ENCODE data around the gene BUB1B. TPM values are rescaled to one million over a fixed set of nuclear protein-coding genes. Genes with fewer than 3 reads are reported as not detected.

The BUB1B gene
- total RNA-seq, 1 experiment from 2014 or later, result 73.0 TPM

DNA sequence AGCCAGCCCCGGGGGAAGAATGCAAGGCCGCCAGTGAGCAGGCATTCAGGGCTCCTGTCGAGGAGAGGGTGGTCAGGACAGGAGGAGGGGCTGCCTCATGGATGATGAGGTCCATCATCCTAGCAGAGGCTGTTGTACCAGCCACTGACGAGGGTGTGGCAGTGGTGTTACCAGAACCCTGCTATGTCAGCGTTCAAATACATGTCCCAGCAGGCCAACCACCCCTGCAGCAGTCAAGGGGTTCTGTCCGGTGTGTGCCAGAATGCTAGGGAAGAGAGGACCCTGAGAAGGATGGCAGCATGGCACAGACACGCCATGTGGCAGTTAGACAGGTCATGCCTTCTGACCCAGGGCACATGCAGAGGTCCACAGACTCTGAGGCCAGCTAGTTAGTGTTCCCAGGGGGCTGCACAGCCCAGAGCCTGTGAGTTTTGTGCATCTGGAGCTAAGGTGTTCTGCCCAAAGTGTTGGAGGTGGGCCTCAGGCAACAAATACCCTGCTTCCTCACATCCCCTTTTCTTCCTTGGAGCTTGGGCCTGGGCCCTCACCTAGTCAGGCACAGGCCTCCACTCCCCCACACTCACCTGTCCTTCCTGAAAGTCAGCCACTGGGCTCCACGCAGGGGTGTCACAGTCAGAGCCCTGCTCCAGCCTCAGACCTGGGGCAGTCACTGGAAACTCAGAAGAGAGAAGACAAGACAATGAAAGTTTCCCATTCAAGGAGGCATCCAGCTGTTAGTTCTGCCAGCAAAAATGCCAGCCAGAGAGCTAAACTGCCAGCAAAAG is 85.8 kb downstream of the BUB1B start:
- Histone ChIP-seq H3K9me3 (ENCODE audit: low read length) (no peaks in the 10 kb centered on the region), H3K27ac (ENCODE audit: low read length) (no peak overlapping the region), H4K20me1 (ENCODE audit: low read length) (no peaks in the 10 kb centered on the region), H3K4me2 (ENCODE audit: low read length) (no peak overlapping the region), H3K4me3 (ENCODE audit: low read length) (no peak overlapping the region), H3K79me2 (ENCODE audit: low read length) (no peaks in the 10 kb centered on the region), H3K36me3 (ENCODE audit: low read depth, low read length) (no peaks in the 10 kb centered on the region), H2AFZ (ENCODE audit: low read length) (no peak overlapping the region), H3K9me2 (replicated peaks; ENCODE audit: low read length) (no peaks in the 10 kb centered on the region), H3K9ac (ENCODE audit: low read length) (no peak overlapping the region), H3K4me1 (ENCODE audit: insufficient read depth, low read length) (peaks cover 37% of the 10 kb centered on the region), H3F3A (ENCODE audit: low read length, unreplicated experiment) (peaks cover 6% of the 10 kb centered on the region), H3K27me3 (ENCODE audit: low read length) (no peaks in the 10 kb centered on the region)
- CTCF ChIA-PET, result no interaction called here
- BruUV-seq (replicated peaks), result no TSS peak
- no peak for ATAC-seq
- TF ChIP-seq, protein P1, sequence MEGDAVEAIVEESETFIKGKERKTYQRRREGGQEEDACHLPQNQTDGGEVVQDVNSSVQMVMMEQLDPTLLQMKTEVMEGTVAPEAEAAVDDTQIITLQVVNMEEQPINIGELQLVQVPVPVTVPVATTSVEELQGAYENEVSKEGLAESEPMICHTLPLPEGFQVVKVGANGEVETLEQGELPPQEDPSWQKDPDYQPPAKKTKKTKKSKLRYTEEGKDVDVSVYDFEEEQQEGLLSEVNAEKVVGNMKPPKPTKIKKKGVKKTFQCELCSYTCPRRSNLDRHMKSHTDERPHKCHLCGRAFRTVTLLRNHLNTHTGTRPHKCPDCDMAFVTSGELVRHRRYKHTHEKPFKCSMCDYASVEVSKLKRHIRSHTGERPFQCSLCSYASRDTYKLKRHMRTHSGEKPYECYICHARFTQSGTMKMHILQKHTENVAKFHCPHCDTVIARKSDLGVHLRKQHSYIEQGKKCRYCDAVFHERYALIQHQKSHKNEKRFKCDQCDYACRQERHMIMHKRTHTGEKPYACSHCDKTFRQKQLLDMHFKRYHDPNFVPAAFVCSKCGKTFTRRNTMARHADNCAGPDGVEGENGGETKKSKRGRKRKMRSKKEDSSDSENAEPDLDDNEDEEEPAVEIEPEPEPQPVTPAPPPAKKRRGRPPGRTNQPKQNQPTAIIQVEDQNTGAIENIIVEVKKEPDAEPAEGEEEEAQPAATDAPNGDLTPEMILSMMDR (conservative IDR thresholded peaks at IDR 0.05; ENCODE audit: low read depth, low read length), result no peak
- TF ChIP-seq EZH2phosphoT487 (IDR thresholded peaks at IDR 0.05; ENCODE audit: borderline replicate concordance, low read length) (no peak), EZH2 (IDR thresholded peaks at IDR 0.05; ENCODE audit: low read length, unreplicated experiment) (no peak)
- DNase-seq, result no peak
- POLR2A ChIA-PET (ENCODE audit: unreplicated experiment), result no interaction called here
- intact Hi-C loops (cut with micrococcal nuclease), result no loop called here

DNA sequence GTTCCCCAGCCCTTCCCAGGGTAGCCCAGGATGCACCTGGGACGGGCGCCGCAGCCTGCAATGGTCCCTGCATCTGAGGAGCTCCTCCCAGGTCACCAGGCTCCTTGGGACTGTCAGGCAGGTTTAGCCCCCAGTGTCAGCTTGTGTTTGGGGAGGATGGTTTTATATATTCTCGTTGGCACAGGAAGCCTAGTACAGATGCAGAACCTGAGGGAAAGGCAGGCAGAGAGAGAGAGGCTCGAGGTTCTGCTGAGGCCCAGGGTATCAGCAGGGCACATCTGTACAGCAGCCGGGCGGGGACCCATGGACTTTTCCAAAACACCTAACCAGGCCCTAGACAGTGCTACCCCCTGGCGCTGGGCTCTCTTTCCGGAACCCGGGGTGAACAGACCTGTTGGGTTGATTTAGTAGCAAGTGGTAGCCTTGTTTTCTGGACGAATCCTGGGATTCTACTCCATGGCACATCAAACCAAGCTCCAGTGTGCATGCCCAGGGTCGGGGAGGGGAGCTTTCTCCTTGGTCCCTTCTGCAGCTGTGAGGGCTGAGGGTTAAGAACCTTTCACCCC is 86.6 kb downstream of the BUB1B start:
- Histone ChIP-seq H4K20me1 (ENCODE audit: low read length) (no peaks in the 10 kb centered on the region), H3K79me2 (ENCODE audit: low read length) (no peaks in the 10 kb centered on the region), H3K27me3 (ENCODE audit: low read length) (no peaks in the 10 kb centered on the region), H3K4me1 (ENCODE audit: insufficient read depth, low read length) (peaks cover 43% of the 10 kb centered on the region), H2AFZ (ENCODE audit: low read length) (no peak overlapping the region), H3K9ac (ENCODE audit: low read length) (no peak overlapping the region), H3K9me2 (replicated peaks; ENCODE audit: low read length) (no peaks in the 10 kb centered on the region), H3K4me3 (ENCODE audit: low read length) (no peak overlapping the region), H3F3A (ENCODE audit: low read length, unreplicated experiment) (peaks cover 6% of the 10 kb centered on the region), H3K4me2 (ENCODE audit: low read length) (no peak overlapping the region), H3K9me3 (ENCODE audit: low read length) (no peaks in the 10 kb centered on the region), H3K36me3 (ENCODE audit: low read depth, low read length) (no peaks in the 10 kb centered on the region), H3K27ac (ENCODE audit: low read length) (no peak overlapping the region)
- no peak for ATAC-seq
- intact Hi-C loops (cut with micrococcal nuclease), result no loop called here
- ChIA-PET CTCF (no interaction called here), POLR2A (ENCODE audit: unreplicated experiment) (no interaction called here)
- TF ChIP-seq, protein P1 (conservative IDR thresholded peaks at IDR 0.05; ENCODE audit: low read depth, low read length), result no peak
- TF ChIP-seq EZH2 (IDR thresholded peaks at IDR 0.05; ENCODE audit: low read length, unreplicated experiment) (no peak), EZH2phosphoT487 (IDR thresholded peaks at IDR 0.05; ENCODE audit: borderline replicate concordance, low read length) (no peak)
- BruUV-seq (replicated peaks), result no TSS peak
- no peak for DNase-seq

Measured in PC-3 (cell line).